ENCODE data around the gene PTK7. TPM values are rescaled to one million over a fixed set of nuclear protein-coding genes. Genes with fewer than 3 reads are reported as not detected.
"Not testable (repeated sequence)": the region's sequence is repeated elsewhere in the genome, so short reads cannot be mapped to it uniquely, and the experiment has no call there.

PTK7 gene
- total and polyA plus RNA-seq, 4 donors: 37.4 to 173 (median 84.2) TPM

DNA sequence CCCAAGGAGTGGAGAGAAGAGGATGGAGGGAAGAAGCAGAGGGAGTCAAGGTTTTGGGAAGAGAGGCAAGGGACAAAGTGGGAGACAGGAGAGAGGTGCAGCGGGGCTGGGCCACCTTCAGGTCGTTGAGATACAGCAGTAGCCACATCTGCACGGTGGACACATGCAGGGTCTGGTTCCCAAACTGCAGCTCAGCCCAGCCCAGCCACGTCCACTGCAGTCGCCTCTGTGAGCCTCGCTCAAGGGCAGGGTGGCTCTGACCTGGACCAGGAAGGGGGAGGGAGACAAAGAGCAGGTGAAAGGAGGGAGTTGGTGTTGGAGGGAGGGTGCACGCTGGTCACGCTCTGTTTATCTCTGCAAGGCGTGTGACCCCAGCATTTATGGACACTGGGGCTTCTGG, 37.4 kb upstream of the PTK7 start:
- WGBS, 2 donors: 89 to 95% methylated on average over 9 of the region's 9 CpGs
- no peak overlapping the region for H3K9ac ChIP-seq (ENCODE audit: insufficient read depth in 1 of 2, low read length in 2 of 2)
- no peaks in the 10 kb centered on the region for H3K27me3 ChIP-seq (ENCODE audit: control insufficient read depth in 3 of 3, insufficient read depth in 3 of 3, low read length in 2 of 3)
- DNase-seq (no peak), ATAC-seq (ENCODE audit: insufficient read depth, low FRiP score) (no peak)
- TF ChIP-seq, protein P1, sequence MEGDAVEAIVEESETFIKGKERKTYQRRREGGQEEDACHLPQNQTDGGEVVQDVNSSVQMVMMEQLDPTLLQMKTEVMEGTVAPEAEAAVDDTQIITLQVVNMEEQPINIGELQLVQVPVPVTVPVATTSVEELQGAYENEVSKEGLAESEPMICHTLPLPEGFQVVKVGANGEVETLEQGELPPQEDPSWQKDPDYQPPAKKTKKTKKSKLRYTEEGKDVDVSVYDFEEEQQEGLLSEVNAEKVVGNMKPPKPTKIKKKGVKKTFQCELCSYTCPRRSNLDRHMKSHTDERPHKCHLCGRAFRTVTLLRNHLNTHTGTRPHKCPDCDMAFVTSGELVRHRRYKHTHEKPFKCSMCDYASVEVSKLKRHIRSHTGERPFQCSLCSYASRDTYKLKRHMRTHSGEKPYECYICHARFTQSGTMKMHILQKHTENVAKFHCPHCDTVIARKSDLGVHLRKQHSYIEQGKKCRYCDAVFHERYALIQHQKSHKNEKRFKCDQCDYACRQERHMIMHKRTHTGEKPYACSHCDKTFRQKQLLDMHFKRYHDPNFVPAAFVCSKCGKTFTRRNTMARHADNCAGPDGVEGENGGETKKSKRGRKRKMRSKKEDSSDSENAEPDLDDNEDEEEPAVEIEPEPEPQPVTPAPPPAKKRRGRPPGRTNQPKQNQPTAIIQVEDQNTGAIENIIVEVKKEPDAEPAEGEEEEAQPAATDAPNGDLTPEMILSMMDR (IDR thresholded peaks at IDR 0.05; ENCODE audit: control extremely low read depth, extremely low read depth): no peak
- H3K4me1 ChIP-seq (ENCODE audit: control insufficient read depth in 5 of 5, insufficient read depth in 5 of 5, low read length in 5 of 5): no peaks in the 10 kb centered on the region
- H3K36me3 ChIP-seq (ENCODE audit: control insufficient read depth in 4 of 4, insufficient read depth in 4 of 4, low read length in 4 of 4): peaks cover 10 to 60% (median 43%) of the 10 kb centered on the region in 4 donors
- no peak overlapping the region for H3K27ac ChIP-seq (ENCODE audit: low read depth in 1 of 2, low read length in 1 of 2)
- no peak overlapping the region for H3K4me3 ChIP-seq
- H3K9me3 ChIP-seq (ENCODE audit: control insufficient read depth in 4 of 4, insufficient read depth in 3 of 4, low read length in 3 of 4): no peaks in the 10 kb centered on the region

DNA sequence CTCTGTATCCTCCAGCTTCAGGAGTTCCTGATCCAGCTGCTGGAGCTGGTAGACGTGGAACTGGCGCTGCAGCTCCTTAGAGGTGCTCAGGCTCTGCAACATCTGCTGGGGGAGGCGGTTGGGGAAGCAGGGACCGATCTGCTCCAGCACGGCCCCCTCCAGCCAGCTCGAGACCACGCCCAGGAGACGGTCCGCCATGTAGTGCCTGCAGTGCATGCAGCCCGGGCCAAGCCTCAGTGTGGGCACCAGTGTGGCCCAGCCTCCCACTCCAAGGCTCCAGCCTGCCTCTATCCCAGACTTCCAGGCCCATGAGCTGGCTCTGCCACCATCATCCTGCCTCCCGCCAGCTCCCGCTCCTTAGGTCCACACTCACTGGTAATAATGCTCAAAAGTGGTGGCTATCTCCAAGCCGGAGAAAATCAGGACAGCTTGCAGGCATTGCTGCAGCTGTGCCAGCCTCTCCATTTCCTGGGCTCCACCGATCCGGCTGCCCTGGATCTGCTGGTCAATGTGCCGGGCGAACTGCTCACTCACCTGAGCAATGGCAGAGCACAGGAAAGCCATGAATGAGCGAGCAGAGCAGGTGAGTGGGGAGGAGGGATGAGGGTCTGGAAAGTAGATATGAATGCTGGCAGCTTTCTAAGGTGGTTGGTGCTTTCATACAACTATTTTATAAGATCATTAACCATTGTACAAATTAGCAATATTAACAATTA, 35.4 kb upstream of the PTK7 start:
- no peaks in the 10 kb centered on the region for H3K27me3 ChIP-seq (ENCODE audit: control insufficient read depth in 3 of 3, insufficient read depth in 3 of 3, low read length in 2 of 3)

DNA sequence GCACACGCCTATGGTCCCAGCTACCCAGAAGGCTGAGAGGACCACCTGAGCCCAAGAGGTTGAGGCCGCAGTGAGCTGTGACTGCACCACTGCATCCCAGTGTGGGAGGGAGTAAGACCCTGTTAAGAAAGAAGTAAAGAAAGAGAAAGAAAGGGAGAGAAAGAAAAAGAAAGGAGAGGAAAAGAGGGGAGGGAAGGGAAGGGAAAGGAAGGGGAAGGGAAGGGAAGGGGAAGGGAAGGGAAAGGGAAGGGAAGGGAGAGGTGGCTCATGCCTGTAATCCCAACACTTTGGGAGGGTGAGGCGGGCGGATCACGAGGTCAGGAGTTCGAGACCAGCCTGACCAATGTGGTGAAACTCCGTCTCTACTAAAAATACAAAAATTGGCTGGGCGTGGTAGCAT, 34.6 kb upstream of the PTK7 start:
- H3K27me3 ChIP-seq (ENCODE audit: control insufficient read depth in 3 of 3, insufficient read depth in 3 of 3, low read length in 2 of 3); H3K27ac ChIP-seq (ENCODE audit: low read depth in 1 of 2, low read length in 1 of 2); DNase-seq; H3K4me3 ChIP-seq; H3K4me1 ChIP-seq (ENCODE audit: control insufficient read depth in 5 of 5, insufficient read depth in 5 of 5, low read length in 5 of 5); H3K9ac ChIP-seq (ENCODE audit: insufficient read depth in 1 of 2, low read length in 2 of 2); H3K9me3 ChIP-seq (ENCODE audit: control insufficient read depth in 4 of 4, insufficient read depth in 3 of 4, low read length in 3 of 4); ATAC-seq (ENCODE audit: insufficient read depth, low FRiP score): not testable (repeated sequence)
- peaks cover 5 to 65% (median 49%) of the 10 kb centered on the region in 4 donors for H3K36me3 ChIP-seq (ENCODE audit: control insufficient read depth in 4 of 4, insufficient read depth in 4 of 4, low read length in 4 of 4)
- 94 to 96% methylated on average over 8 of the region's 8 CpGs for WGBS, 2 donors

More for the DNA sequence above, 35.4 kb upstream of the PTK7 start:
- Histone ChIP-seq H3K9ac (ENCODE audit: insufficient read depth in 1 of 2, low read length in 2 of 2) (no peak overlapping the region), H3K9me3 (ENCODE audit: control insufficient read depth in 4 of 4, insufficient read depth in 3 of 4, low read length in 3 of 4) (no peaks in the 10 kb centered on the region), H3K36me3 (ENCODE audit: control insufficient read depth in 4 of 4, insufficient read depth in 4 of 4, low read length in 4 of 4) (peaks cover 5 to 64% (median 43%) of the 10 kb centered on the region in 4 donors), H3K4me1 (ENCODE audit: control insufficient read depth in 5 of 5, insufficient read depth in 5 of 5, low read length in 5 of 5) (no peaks in the 10 kb centered on the region), H3K4me3 (no peak overlapping the region), H3K27ac (ENCODE audit: low read depth in 1 of 2, low read length in 1 of 2) (no peak overlapping the region)
- ATAC-seq (ENCODE audit: insufficient read depth, low FRiP score) (no peak), DNase-seq (no peak)
- WGBS, 2 donors: 93 to 95% methylated on average over 18 of the region's 18 CpGs
- TF ChIP-seq, protein P1 (IDR thresholded peaks at IDR 0.05; ENCODE audit: control extremely low read depth, extremely low read depth): no peak

DNA sequence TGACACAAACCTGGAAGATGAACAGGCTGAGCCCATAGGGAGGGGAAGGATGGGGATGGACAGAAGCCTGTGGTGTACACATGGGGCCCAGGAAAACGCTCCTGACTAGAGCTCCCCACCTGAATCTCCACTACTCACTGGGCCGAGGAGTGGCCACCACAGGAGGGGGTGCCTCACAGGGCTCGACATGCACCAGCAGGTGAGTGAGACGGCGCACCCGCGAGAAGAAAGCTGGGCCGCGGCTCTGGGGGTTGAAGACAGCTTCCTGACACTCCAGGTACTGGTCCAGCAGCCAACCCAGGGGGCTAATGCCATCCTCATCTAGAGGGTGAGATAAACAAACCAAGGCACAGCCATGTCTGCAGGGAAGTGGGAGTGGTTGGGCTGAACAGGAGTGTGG, 32.8 kb upstream of the PTK7 start:
- Histone ChIP-seq H3K9me3 (ENCODE audit: control insufficient read depth in 4 of 4, insufficient read depth in 3 of 4, low read length in 3 of 4) (no peaks in the 10 kb centered on the region), H3K4me3 (no peak overlapping the region), H3K36me3 (ENCODE audit: control insufficient read depth in 4 of 4, insufficient read depth in 4 of 4, low read length in 4 of 4) (peaks cover 1 to 62% (median 49%) of the 10 kb centered on the region in 4 donors), H3K27ac (ENCODE audit: low read depth in 1 of 2, low read length in 1 of 2) (no peak overlapping the region), H3K4me1 (ENCODE audit: control insufficient read depth in 5 of 5, insufficient read depth in 5 of 5, low read length in 5 of 5) (no peaks in the 10 kb centered on the region), H3K9ac (ENCODE audit: insufficient read depth in 1 of 2, low read length in 2 of 2) (no peak overlapping the region), H3K27me3 (ENCODE audit: control insufficient read depth in 3 of 3, insufficient read depth in 3 of 3, low read length in 2 of 3) (no peaks in the 10 kb centered on the region)
- 88 to 95% methylated on average over 9 of the region's 9 CpGs for WGBS, 2 donors
- TF ChIP-seq, protein P1 (IDR thresholded peaks at IDR 0.05; ENCODE audit: control extremely low read depth, extremely low read depth): no peak
- DNase-seq (no peak), ATAC-seq (ENCODE audit: insufficient read depth, low FRiP score) (no peak)

Data from lung (tissue), 12 donors.